CD14-positive monocyte (primary cell): Measurements from ENCODE around the gene BNC2. TPM values are rescaled to one million over a fixed set of nuclear protein-coding genes. Genes with fewer than 3 reads are reported as not detected.

ENCODE experiments used
- DNase-seq, 3 donors: peaks; one replicate each; pipeline ENCODE4 v3.0.0-alpha.2; 2011 to 2022
- H2AFZ ChIP-seq: 2 replicates; pipeline ENCODE4 v1.6.0; 2012; ENCODE audit warnings: mild to moderate bottlenecking, low read depth, low read length, inconsistent platforms; ENCODE audit not compliant: insufficient read depth, poor library complexity, severe bottlenecking
- H3K27ac ChIP-seq, 2 donors: 1 replicate in 1 of 2; 2 replicates in 1 of 2; pipeline ENCODE4 v1.5.1; 2012 to 2013; ENCODE audit warnings: low read length in 2 of 2, control low read depth in 1 of 2, inconsistent platforms in 1 of 2, low read depth in 1 of 2, mild to moderate bottlenecking in 1 of 2
- H3K27me3 ChIP-seq, 2 donors: one replicate each; pipeline versions ENCODE4 v1.6.0 to v1.6.1; 2011 to 2013; ENCODE audit warnings: low read length in 2 of 2; ENCODE audit not compliant: control insufficient read depth in 2 of 2, insufficient read depth in 2 of 2
- H3K36me3 ChIP-seq, 2 donors: replicated peaks in 1 of 2; 1 replicate in 1 of 2; 2 replicates in 1 of 2; pipeline versions ENCODE4 v1.5.1 to v1.6.1; 2012 to 2013; ENCODE audit warnings: low read length in 2 of 2, control low read depth in 1 of 2, inconsistent platforms in 1 of 2, mild to moderate bottlenecking in 1 of 2; ENCODE audit not compliant: insufficient read depth in 2 of 2, control insufficient read depth in 1 of 2
- H3K4me1 ChIP-seq, 2 donors: 1 replicate in 1 of 2; 2 replicates in 1 of 2; pipeline versions ENCODE4 v1.5.1 to v1.6.1; 2012 to 2013; ENCODE audit warnings: low read length in 2 of 2, control low read depth in 1 of 2, inconsistent platforms in 1 of 2, mild to moderate bottlenecking in 1 of 2, moderate library complexity in 1 of 2; ENCODE audit not compliant: insufficient read depth in 2 of 2, control insufficient read depth in 1 of 2
- H3K4me2 ChIP-seq: replicated peaks from 2 replicates; pipeline ENCODE3; 2012; ENCODE audit warnings: low read length, moderate library complexity, mild to moderate bottlenecking; ENCODE audit not compliant: poor library complexity, severe bottlenecking; ENCODE audit errors: extremely low read depth
- H3K4me3 ChIP-seq, 3 experiments: fragments of 200-600 bp in 1 of 3; sonication (generic) in 1 of 3; replicated peaks in 1 of 3; 1 replicate in 2 of 3; 2 replicates in 1 of 3; pipeline ENCODE4 v1.5.1; 2011 to 2013; ENCODE audit warnings: low read length in 3 of 3, mild to moderate bottlenecking in 3 of 3, control low read depth in 2 of 3, low read depth in 2 of 3, inconsistent platforms in 1 of 3, moderate library complexity in 1 of 3
- H3K79me2 ChIP-seq: 2 replicates; pipeline ENCODE4 v1.6.0; 2012; ENCODE audit warnings: mild to moderate bottlenecking, control low read depth, inconsistent platforms, low read length, moderate library complexity; ENCODE audit not compliant: insufficient read depth
- H3K9ac ChIP-seq: 2 replicates; pipeline ENCODE4 v1.6.0; 2017; ENCODE audit warnings: low read length, mild to moderate bottlenecking; ENCODE audit not compliant: insufficient read depth, poor library complexity, severe bottlenecking
- H3K9me3 ChIP-seq, 2 donors: replicated peaks in 1 of 2; 1 replicate in 1 of 2; 2 replicates in 1 of 2; pipeline versions ENCODE4 v1.5.1 to v1.6.1; 2012 to 2013; ENCODE audit warnings: low read length in 2 of 2, control low read depth in 1 of 2; ENCODE audit not compliant: control insufficient read depth in 1 of 2, insufficient read depth in 1 of 2
- H4K20me1 ChIP-seq: 2 replicates; pipeline ENCODE4 v1.6.0; 2012; ENCODE audit warnings: mild to moderate bottlenecking, low read length, control low read depth, moderate library complexity; ENCODE audit not compliant: insufficient read depth
- H3K27ac Mint-ChIP-seq, 7 donors: one replicate each; pipeline ENCODE4 v1.8.0; 2020; ENCODE audit warnings: mild to moderate bottlenecking in 7 of 7, mixed read lengths in 7 of 7, moderate library complexity in 6 of 7, inconsistent platforms in 2 of 7
- H3K27me3 Mint-ChIP-seq, 3 donors: one replicate each; pipeline ENCODE4 v1.8.0; 2021 to 2022; ENCODE audit warnings: low read depth in 3 of 3, mild to moderate bottlenecking in 3 of 3, mixed read lengths in 3 of 3, moderate library complexity in 3 of 3, inconsistent platforms in 1 of 3
- H3K36me3 Mint-ChIP-seq, 2 donors: one replicate each; pipeline ENCODE4 v1.8.0; 2020; ENCODE audit warnings: mixed read lengths in 2 of 2, inconsistent platforms in 1 of 2, mild to moderate bottlenecking in 1 of 2
- H3K4me1 Mint-ChIP-seq: one replicate; pipeline ENCODE4 v1.8.0; 2020; ENCODE audit warnings: mild to moderate bottlenecking, mixed read lengths
- H3K4me3 Mint-ChIP-seq, 2 donors: one replicate each; pipeline ENCODE4 v1.8.0; 2020; ENCODE audit warnings: mild to moderate bottlenecking in 2 of 2, mixed read lengths in 2 of 2, moderate library complexity in 1 of 2
- H3K9me3 Mint-ChIP-seq, 7 donors: one replicate each; pipeline ENCODE4 v1.8.0; 2020 to 2022; ENCODE audit warnings: mixed read lengths in 7 of 7, mild to moderate bottlenecking in 6 of 7, moderate library complexity in 6 of 7, inconsistent platforms in 2 of 7
- WGBS: methylation state at CpG from one replicate; pipeline ENCODE4 v1.1.5; 2013; ENCODE audit warnings: missing lambda C conversion rate; ENCODE audit not compliant: insufficient coverage; 5-methylcytosine and 5-hydroxymethylcytosine counted together
- intact Hi-C, 2 donors: fragments of 100-400 bp; cut with micrococcal nuclease; formaldehyde crosslinking; loops; one replicate each; pipeline versions ENCODE4 v1.15.0 to v1.15.1; 2023
- polyA plus RNA-seq, 3 donors: library from polyadenylated mRNA; depleted of rRNA in 1 of 3; unstranded in 2 of 3; stranded (reverse) in 1 of 3; fragments of 300-500 nt in 2 of 3; fragments of >200 nt in 1 of 3; fragmentation: Illumina TruSeq in 2 of 3; gene quantifications; 1 replicate in 2 of 3; 2 replicates in 1 of 3; pipeline ENCODE4 v1.2.3, GENCODE V29; 2012 to 2021
- TF ChIP-seq, protein P1 (sequence below): fragments of 200-600 bp; IDR thresholded peaks from one replicate; pipeline ENCODE4 v1.8.0; 2022; ENCODE audit warnings: antibody characterized with exemption, mild to moderate bottlenecking

BNC2 gene
- polyA plus RNA-seq, 3 donors: 0.01 TPM; not detected in 2

GRCh38 chr9:16879416-16879815 lies 8.9 kb upstream of the BNC2 start:
- Mint-ChIP-seq H3K27me3 (peaks cover 9 to 23% (median 9%) of the 10 kb centered on the region in 3 donors), H3K9me3 (peaks cover 11 to 32% (median 19%) of the 10 kb centered on the region in 7 donors), H3K4me3 (no peak overlapping the region), H3K4me1 (peaks cover 4% of the 10 kb centered on the region), H3K27ac (no peak overlapping the region), H3K36me3 (no peaks in the 10 kb centered on the region)
- H3K9me3 ChIP-seq: peaks cover 0 to 12% of the 10 kb centered on the region in 2 donors
- no peaks in the 10 kb centered on the region for H3K79me2 ChIP-seq
- no peak overlapping the region for H2AFZ ChIP-seq
- no peak overlapping the region for H3K4me3 ChIP-seq
- intact Hi-C loops: no loop called here
- H3K27ac ChIP-seq: no peak overlapping the region
- no peaks in the 10 kb centered on the region for H3K36me3 ChIP-seq
- no peaks in the 10 kb centered on the region for H3K27me3 ChIP-seq
- DNase-seq: no peak
- no CpG with 5 or more reads among the region's 2 CpGs for WGBS
- no peaks in the 10 kb centered on the region for H4K20me1 ChIP-seq
- peaks cover 4 to 5% of the 10 kb centered on the region in 2 donors for H3K4me1 ChIP-seq
- no peak overlapping the region for H3K9ac ChIP-seq
- H3K4me2 ChIP-seq: no peak overlapping the region
- TF ChIP-seq, protein P1, sequence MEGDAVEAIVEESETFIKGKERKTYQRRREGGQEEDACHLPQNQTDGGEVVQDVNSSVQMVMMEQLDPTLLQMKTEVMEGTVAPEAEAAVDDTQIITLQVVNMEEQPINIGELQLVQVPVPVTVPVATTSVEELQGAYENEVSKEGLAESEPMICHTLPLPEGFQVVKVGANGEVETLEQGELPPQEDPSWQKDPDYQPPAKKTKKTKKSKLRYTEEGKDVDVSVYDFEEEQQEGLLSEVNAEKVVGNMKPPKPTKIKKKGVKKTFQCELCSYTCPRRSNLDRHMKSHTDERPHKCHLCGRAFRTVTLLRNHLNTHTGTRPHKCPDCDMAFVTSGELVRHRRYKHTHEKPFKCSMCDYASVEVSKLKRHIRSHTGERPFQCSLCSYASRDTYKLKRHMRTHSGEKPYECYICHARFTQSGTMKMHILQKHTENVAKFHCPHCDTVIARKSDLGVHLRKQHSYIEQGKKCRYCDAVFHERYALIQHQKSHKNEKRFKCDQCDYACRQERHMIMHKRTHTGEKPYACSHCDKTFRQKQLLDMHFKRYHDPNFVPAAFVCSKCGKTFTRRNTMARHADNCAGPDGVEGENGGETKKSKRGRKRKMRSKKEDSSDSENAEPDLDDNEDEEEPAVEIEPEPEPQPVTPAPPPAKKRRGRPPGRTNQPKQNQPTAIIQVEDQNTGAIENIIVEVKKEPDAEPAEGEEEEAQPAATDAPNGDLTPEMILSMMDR: no peak

DNA sequence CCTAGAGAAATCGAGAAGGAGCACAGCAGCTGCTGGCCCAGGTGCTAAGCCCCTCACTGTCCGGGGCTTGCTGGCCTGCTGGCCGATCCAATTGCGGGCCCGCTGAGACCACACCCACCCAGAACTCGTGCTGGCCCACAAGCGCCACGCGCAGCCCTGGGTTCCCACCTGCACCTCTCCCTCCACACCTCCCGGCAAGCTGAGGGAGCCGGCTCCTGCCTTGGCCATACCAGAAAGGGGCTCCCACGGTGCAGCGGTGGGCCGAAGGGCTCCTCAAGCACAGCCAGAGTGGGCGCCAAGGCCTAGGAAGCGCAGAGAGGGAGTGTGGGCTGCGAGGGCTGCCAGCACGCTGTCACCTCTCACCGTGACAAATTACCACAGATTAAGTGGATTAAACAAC lies 6.8 kb upstream of the BNC2 start:
- H3K9me3 Mint-ChIP-seq: peaks cover 8 to 32% (median 11%) of the 10 kb centered on the region in 7 donors
- H3K4me3 ChIP-seq: no peak overlapping the region
- no peak overlapping the region for H2AFZ ChIP-seq
- DNase-seq: no peak
- no peak overlapping the region for H3K4me3 Mint-ChIP-seq
- TF ChIP-seq, protein P1: no peak
- no peak overlapping the region for H3K27ac Mint-ChIP-seq
- H3K9me3 ChIP-seq: peaks cover 0 to 9% of the 10 kb centered on the region in 2 donors
- H3K9ac ChIP-seq: no peak overlapping the region
- H3K4me1 ChIP-seq: peaks cover 0 to under 1% of the 10 kb centered on the region in 2 donors
- H3K27me3 Mint-ChIP-seq: peaks cover 26 to 42% (median 27%) of the 10 kb centered on the region in 3 donors
- peaks cover 11 to 18% of the 10 kb centered on the region in 2 donors for H3K27me3 ChIP-seq
- intact Hi-C loops: no loop called here
- no peaks in the 10 kb centered on the region for H3K36me3 Mint-ChIP-seq
- H3K4me1 Mint-ChIP-seq: peaks cover under 1% of the 10 kb centered on the region
- H3K27ac ChIP-seq: no peak overlapping the region
- H4K20me1 ChIP-seq: no peaks in the 10 kb centered on the region
- no peaks in the 10 kb centered on the region for H3K79me2 ChIP-seq
- no peaks in the 10 kb centered on the region for H3K36me3 ChIP-seq
- 89% methylated on average over 14 of the region's 19 CpGs for WGBS
- no peak overlapping the region for H3K4me2 ChIP-seq
